Pancreas (tissue), 10 donors: ENCODE data around the gene GHITM. TPM values are rescaled to one million over a fixed set of nuclear protein-coding genes. Genes with fewer than 3 reads are reported as not detected.
"Not testable (repeated sequence)": the region's sequence is repeated elsewhere in the genome, so short reads cannot be mapped to it uniquely, and the experiment has no call there.

Source experiments
- ATAC-seq, 4 donors: fragments of 200-7000 bp; cut with Tn5 transposase; one replicate each; pipeline versions ENCODE4 v1.8.0 to v1.9.1; 2020; ENCODE audit warnings: mild to moderate bottlenecking in 4 of 4, moderate library complexity in 4 of 4
- DNase-seq, 6 donors: peaks; one replicate each; pipeline ENCODE4 v3.0.0-alpha.2; 2020
- FAIRE-seq: peaks from 2 replicates; lab custom pipeline; 2012; peaks lifted over from hg19 to GRCh38; lab: Jason Lieb, UNC
- H3K27ac ChIP-seq, 4 donors: fragments of 200-600 bp; sonication (generic); 1 replicate in 3 of 4; 2 replicates in 1 of 4; pipeline versions ENCODE4 v1.5.0 to v1.8.0; 2020
- H3K27me3 ChIP-seq, 4 donors: fragments of 200-600 bp; one replicate each; pipeline ENCODE4 v1.8.0; 2021
- H3K36me3 ChIP-seq, 3 donors: fragments of 200-600 bp; sonication (generic) in 1 of 3; one replicate each; pipeline versions ENCODE4 v1.5.0 to v1.8.0; 2020 to 2021
- H3K4me1 ChIP-seq, 3 donors: fragments of 200-600 bp; one replicate each; pipeline ENCODE4 v1.8.0; 2021
- H3K4me3 ChIP-seq, 4 donors: fragments of 200-600 bp; sonication (generic) in 2 of 4; one replicate each; pipeline versions ENCODE4 v1.5.0 to v1.8.0; 2020 to 2021
- H3K9me3 ChIP-seq, 4 donors: fragments of 200-600 bp; one replicate each; pipeline ENCODE4 v1.8.0; 2021
- WGBS, 2 donors: extraction: QIAGEN DNeasy Blood & Tissue Kit; methylation state at CpG; one replicate each; pipeline ENCODE4 v1.1.7; 2013; 5-methylcytosine and 5-hydroxymethylcytosine counted together
- intact Hi-C, 3 donors: fragments of 100-400 bp; cut with DNase I; formaldehyde crosslinking; loops; one replicate each; pipeline versions ENCODE4 v1.11.1 to v1.14.2; 2022
- polyA plus RNA-seq, 2 donors: library from polyadenylated mRNA; stranded (reverse); fragments of 200-250 nt; gene quantifications; one replicate each; pipeline ENCODE4 v1.2.3, GENCODE V29; 2013
- total RNA-seq, 6 donors: library from RNA; stranded (reverse); fragmentation: NEBNext Ultra II Directional in 4 of 6; extraction: Animal tissue kit (Norgen Biotek cat#: 25700) in 4 of 6; gene quantifications; one replicate each; pipeline versions ENCODE4 v1.2.1 to v1.2.4, GENCODE V29; 2021 to 2023
- TF ChIP-seq, protein P1 (sequence below), 4 donors: fragments of 200-600 bp; sonication (generic) in 3 of 4; IDR thresholded peaks; one replicate each; pipeline versions ENCODE4 v1.5.0 to v1.8.0; 2021; ENCODE audit warnings: antibody characterized with exemption in 4 of 4
- donor health status: healthy with polysubstance abuse.
- donor health status: DM: no; HTN: no; CAD: no; lungs with moderate emphysema.
- donor health status: DM: no; HTN: no; CAD: no.
- donor health status: control.
- donor health status: control.
- donor health status: Bipolar disorder and iron deficiency.
- donor health status: DM: yes; HTN: yes; CAD: no.
- donor health status: DM: no; HTN: no; CAD: no.
- donor health status: DM: no; HTN: no; CAD: no.
- donor health status: DM: yes; HTN: yes; CAD: no.

The GHITM gene
- total and polyA plus RNA-seq, 8 donors: 31.1 to 68.5 (median 49.5) TPM

DNA sequence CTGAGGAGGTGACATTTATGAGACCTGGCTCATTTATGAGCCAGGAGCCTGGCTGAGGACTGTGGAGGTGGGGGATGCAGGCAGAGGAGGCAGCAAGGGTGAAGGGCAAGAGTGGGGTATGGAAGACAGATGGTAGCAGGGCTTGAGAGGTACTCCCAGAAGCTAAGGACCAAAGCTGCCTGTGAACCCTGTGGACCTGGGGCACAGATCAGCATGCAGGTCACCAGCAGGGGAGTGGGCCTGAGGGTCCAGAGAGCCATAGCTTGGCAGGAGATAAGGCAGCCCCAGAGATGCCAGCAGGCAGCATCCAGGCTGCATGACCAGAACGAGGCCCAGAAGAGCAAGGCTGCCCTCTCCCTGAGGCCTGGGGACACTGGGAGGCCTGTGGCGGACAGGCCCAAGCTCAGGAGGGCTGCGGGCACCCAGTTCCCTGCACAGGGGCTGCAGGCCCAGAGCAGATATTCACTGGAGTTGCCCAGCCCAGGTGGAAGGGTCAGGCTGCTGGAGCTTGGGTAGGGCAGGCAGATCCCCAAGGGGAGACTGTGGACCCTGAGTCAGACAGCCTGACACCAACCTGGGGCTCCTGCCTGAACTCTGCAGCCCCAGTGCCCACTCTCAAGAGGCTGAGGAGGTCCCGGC is 37.6 kb downstream of the GHITM start:
- no peak overlapping the region for H3K4me3 ChIP-seq
- no peaks in the 10 kb centered on the region for H3K27me3 ChIP-seq
- no peak for ATAC-seq
- no peak for FAIRE-seq
- intact Hi-C loops: no loop called here
- no peaks in the 10 kb centered on the region for H3K4me1 ChIP-seq
- H3K27ac ChIP-seq: no peak overlapping the region
- WGBS, 2 donors: 73 to 81% methylated on average over 3 to 4 of the region's 4 CpGs
- no peaks in the 10 kb centered on the region for H3K36me3 ChIP-seq
- TF ChIP-seq, protein P1, sequence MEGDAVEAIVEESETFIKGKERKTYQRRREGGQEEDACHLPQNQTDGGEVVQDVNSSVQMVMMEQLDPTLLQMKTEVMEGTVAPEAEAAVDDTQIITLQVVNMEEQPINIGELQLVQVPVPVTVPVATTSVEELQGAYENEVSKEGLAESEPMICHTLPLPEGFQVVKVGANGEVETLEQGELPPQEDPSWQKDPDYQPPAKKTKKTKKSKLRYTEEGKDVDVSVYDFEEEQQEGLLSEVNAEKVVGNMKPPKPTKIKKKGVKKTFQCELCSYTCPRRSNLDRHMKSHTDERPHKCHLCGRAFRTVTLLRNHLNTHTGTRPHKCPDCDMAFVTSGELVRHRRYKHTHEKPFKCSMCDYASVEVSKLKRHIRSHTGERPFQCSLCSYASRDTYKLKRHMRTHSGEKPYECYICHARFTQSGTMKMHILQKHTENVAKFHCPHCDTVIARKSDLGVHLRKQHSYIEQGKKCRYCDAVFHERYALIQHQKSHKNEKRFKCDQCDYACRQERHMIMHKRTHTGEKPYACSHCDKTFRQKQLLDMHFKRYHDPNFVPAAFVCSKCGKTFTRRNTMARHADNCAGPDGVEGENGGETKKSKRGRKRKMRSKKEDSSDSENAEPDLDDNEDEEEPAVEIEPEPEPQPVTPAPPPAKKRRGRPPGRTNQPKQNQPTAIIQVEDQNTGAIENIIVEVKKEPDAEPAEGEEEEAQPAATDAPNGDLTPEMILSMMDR (IDR thresholded peaks at IDR 0.05): no peak
- H3K9me3 ChIP-seq: no peaks in the 10 kb centered on the region
- DNase-seq: no peak

- TF ChIP-seq, protein P1 (IDR thresholded peaks at IDR 0.05): no peak
- intact Hi-C loops: no loop called here
- Histone ChIP-seq H3K4me1 (no peaks in the 10 kb centered on the region), H3K9me3 (no peaks in the 10 kb centered on the region), H3K36me3 (no peaks in the 10 kb centered on the region), H3K4me3 (no peak overlapping the region), H3K27ac (no peak overlapping the region), H3K27me3 (no peaks in the 10 kb centered on the region)
- ATAC-seq (peak in 3 of 4 donors; percentile 12 to 45 (median 31)), FAIRE-seq (no peak), DNase-seq (no peak)
- 78% methylated on average over 8 of the region's 8 CpGs for WGBS, 2 donors
These were observed 38.3 kb downstream of the GHITM start for GRCh38 chr10:84177541-84178141.

- no peaks in the 10 kb centered on the region for H3K4me1 ChIP-seq
- DNase-seq (no peak), FAIRE-seq (no peak), ATAC-seq (no peak)
- no peak overlapping the region for H3K4me3 ChIP-seq
- TF ChIP-seq, protein P1 (IDR thresholded peaks at IDR 0.05): no peak
- H3K9me3 ChIP-seq: no peaks in the 10 kb centered on the region
- intact Hi-C loops: no loop called here
- 70 to 76% methylated on average over 3 of the region's 3 CpGs for WGBS, 2 donors
- H3K36me3 ChIP-seq: no peaks in the 10 kb centered on the region
- no peaks in the 10 kb centered on the region for H3K27me3 ChIP-seq
- no peak overlapping the region for H3K27ac ChIP-seq
These were observed 38.9 kb downstream of the GHITM start for GRCh38 chr10:84178160-84178609.

DNA sequence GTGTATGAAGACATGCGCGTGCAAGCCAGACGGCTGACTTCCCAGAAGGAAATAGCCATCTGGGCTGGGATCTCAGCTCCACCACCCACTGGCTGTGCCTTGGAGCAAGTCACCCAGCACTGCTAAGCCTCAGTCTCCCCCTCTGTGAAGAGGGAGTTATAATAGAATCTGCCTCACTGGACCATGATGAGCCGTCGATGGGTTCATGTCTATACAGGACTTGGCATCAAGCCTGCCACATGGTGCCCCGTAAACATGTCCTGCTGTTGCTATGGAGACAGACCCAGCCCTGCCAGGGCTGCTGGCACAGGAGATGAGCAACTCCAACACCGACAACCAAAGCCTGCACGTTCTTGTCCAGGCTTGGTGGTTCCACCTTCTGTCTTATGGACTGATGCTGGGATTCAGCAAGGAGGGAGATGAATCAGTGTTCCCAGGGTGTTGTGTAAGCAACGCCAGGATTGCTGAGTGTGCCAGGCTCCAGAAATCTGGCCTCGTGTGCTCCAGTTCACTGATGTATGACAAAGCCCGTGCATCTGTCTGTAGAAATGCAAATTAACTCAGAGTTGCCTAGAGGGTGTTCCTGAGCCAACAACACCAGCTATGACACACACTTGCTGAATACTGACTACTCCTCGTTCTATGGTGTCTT is 39.9 kb downstream of the GHITM start:
- no peak for FAIRE-seq
- WGBS, 2 donors: 60 to 68% methylated on average over 12 of the region's 12 CpGs
- Histone ChIP-seq H3K4me1 (no peaks in the 10 kb centered on the region), H3K4me3 (no peak overlapping the region), H3K27ac (no peak overlapping the region), H3K9me3 (no peaks in the 10 kb centered on the region), H3K27me3 (no peaks in the 10 kb centered on the region), H3K36me3 (no peaks in the 10 kb centered on the region)
- intact Hi-C loops: no loop called here
- no peak for DNase-seq
- ATAC-seq: peak in 2 of 4 donors; percentile 25 to 63
- TF ChIP-seq, protein P1 (IDR thresholded peaks at IDR 0.05): no peak

- ATAC-seq, H3K27ac ChIP-seq, H3K4me1 ChIP-seq, H3K9me3 ChIP-seq, FAIRE-seq, H3K27me3 ChIP-seq, DNase-seq, intact Hi-C loops, H3K36me3 ChIP-seq, H3K4me3 ChIP-seq: not testable (repeated sequence)
- WGBS, 2 donors: 80 to 85% methylated on average over 17 to 20 of the region's 22 CpGs
These were observed 41.1 kb downstream of the GHITM start for GRCh38 chr10:84180386-84180785.
